ENCODE measurements around the gene ATP1A3.

DNA sequence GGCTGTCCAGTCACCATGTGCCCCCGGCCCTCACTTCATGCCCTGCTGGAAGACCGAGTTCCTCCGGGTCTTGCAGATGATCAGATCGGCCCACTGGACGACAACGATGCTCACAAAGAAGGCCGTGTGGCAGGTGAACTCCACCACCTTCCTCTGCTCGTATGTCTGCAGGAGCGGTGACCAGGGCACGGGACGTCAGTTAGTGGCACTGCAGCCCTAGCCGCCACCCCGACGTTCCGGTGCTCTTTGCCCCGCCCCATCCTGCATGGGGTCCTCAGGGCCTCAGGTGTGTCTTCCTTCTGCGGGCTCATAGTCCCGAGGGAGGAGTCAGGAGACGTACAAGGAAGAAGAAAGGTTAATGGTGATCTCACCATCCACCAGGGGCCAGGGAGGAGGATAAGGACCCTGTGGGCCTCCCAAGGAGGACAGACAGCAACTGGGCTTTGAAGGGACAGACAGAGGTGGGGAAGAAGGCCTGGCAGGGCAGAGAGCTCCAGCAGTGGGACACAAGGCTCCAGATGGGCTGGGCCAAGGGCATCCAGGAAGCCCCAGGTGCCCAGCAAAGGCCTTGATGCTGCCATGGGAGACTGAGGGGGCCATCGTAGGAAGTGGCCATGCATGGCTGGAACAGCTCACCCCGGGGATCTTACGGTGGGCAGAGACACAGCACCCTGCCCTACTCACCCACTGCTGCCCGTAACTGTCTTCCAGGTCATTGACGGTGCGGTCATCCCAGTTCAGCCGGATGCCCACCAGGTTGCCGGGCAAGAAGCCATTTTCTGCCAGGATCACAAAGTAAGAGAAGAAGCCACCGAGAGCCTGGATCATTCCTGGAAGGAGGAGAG is 25.1 kb downstream of the ATP1A3 start:
- TF ChIP-seq, protein P1, sequence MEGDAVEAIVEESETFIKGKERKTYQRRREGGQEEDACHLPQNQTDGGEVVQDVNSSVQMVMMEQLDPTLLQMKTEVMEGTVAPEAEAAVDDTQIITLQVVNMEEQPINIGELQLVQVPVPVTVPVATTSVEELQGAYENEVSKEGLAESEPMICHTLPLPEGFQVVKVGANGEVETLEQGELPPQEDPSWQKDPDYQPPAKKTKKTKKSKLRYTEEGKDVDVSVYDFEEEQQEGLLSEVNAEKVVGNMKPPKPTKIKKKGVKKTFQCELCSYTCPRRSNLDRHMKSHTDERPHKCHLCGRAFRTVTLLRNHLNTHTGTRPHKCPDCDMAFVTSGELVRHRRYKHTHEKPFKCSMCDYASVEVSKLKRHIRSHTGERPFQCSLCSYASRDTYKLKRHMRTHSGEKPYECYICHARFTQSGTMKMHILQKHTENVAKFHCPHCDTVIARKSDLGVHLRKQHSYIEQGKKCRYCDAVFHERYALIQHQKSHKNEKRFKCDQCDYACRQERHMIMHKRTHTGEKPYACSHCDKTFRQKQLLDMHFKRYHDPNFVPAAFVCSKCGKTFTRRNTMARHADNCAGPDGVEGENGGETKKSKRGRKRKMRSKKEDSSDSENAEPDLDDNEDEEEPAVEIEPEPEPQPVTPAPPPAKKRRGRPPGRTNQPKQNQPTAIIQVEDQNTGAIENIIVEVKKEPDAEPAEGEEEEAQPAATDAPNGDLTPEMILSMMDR (conservative IDR thresholded peaks at IDR 0.05; ENCODE audit: low read depth, low read length): no peak
- no peak for TF ChIP-seq EZH2 (IDR thresholded peaks at IDR 0.05; ENCODE audit: borderline replicate concordance, low read depth, low read length, poor library complexity, severe bottlenecking)
